A549 (cell line): Measurements from ENCODE around the gene BEAN1.

ENCODE experiments used
- CTCF ChIP-seq: fragments of >200 bp; sonication (Bioruptor Twin); formaldehyde crosslinking; IDR thresholded peaks from 3 replicates; pipeline ENCODE4 v1.5.1; 2016
- MYC ChIP-seq: IDR thresholded peaks from 2 replicates; pipeline ENCODE4 v1.6.1; 2012; ENCODE audit warnings: mild to moderate bottlenecking, inconsistent platforms, low read length, improper control_type of control experiment, borderline replicate concordance
- RNF2 ChIP-seq: fragments of 200-600 bp; sonication (generic); IDR thresholded peaks from 2 replicates; pipeline ENCODE4 v1.6.1; 2016; ENCODE audit warnings: low read depth, mild to moderate bottlenecking, antibody characterized with exemption, moderate library complexity, borderline replicate concordance
- SMC3 ChIP-seq: fragments of >200 bp; sonication (Bioruptor Twin); formaldehyde crosslinking; IDR thresholded peaks from 3 replicates; pipeline ENCODE4 v1.6.1; 2018; ENCODE audit warnings: inconsistent platforms
- TF ChIP-seq, protein P1 (sequence below): fragments of 250-450 bp; sonication (Bioruptor Pico); IDR thresholded peaks from 2 replicates; pipeline ENCODE4 v1.5.0; 2021; ENCODE audit warnings: mild to moderate bottlenecking, moderate library complexity, borderline replicate concordance
- TF ChIP-seq, protein P2 (sequence below): fragments of 150-350 bp; IDR thresholded peaks from 2 replicates; pipeline ENCODE4 v1.6.1; 2014; ENCODE audit warnings: low read depth, mild to moderate bottlenecking, low read length

- TF ChIP-seq, protein P1, sequence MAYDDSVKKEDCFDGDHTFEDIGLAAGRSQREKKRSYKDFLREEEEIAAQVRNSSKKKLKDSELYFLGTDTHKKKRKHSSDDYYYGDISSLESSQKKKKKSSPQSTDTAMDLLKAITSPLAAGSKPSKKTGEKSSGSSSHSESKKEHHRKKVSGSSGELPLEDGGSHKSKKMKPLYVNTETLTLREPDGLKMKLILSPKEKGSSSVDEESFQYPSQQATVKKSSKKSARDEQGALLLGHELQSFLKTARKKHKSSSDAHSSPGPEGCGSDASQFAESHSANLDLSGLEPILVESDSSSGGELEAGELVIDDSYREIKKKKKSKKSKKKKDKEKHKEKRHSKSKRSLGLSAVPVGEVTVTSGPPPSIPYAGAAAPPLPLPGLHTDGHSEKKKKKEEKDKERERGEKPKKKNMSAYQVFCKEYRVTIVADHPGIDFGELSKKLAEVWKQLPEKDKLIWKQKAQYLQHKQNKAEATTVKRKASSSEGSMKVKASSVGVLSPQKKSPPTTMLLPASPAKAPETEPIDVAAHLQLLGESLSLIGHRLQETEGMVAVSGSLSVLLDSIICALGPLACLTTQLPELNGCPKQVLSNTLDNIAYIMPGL (CRISPR knock-in tag): no peak
- no peak for TF ChIP-seq CTCF
- no peak for TF ChIP-seq RNF2
- TF ChIP-seq MYC: no peak
- TF ChIP-seq, protein P2, sequence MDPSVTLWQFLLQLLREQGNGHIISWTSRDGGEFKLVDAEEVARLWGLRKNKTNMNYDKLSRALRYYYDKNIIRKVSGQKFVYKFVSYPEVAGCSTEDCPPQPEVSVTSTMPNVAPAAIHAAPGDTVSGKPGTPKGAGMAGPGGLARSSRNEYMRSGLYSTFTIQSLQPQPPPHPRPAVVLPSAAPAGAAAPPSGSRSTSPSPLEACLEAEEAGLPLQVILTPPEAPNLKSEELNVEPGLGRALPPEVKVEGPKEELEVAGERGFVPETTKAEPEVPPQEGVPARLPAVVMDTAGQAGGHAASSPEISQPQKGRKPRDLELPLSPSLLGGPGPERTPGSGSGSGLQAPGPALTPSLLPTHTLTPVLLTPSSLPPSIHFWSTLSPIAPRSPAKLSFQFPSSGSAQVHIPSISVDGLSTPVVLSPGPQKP: no peak
- TF ChIP-seq SMC3: no peak
Observed at GRCh38 chr16:66381585-66382170, 45.4 kb upstream of the BEAN1 start.
